Measurements from ENCODE around the gene SLC25A39. TPM values are rescaled to one million over a fixed set of nuclear protein-coding genes. Genes with fewer than 3 reads are reported as not detected.

The SLC25A39 gene
- total and polyA plus RNA-seq, 2 of the 13 experiments (the other 11 are each of a cell fraction or from before 2014, with no cell fraction given), result 144 to 151 TPM

- no peak for TF ChIP-seq POLR2AphosphoS5 (IDR thresholded peaks at IDR 0.05; ENCODE audit: low read depth, low read length)
- no peak for TF ChIP-seq ZSCAN21 (CRISPR knock-in tag; IDR thresholded peaks at IDR 0.05; ENCODE audit: borderline replicate concordance)
- TF ChIP-seq TMF1 (CRISPR knock-in tag; IDR thresholded peaks at IDR 0.05; ENCODE audit: low read depth), result no peak; the same call in 1 of the 2 replicates
- 0 out of 2 replicates have a peak, but pooled peaks have one; percentile 57 for TF ChIP-seq NCOA1 (CRISPR knock-in tag; IDR thresholded peaks at IDR 0.05)
- no peak; the same call in 1 of the 2 replicates for TF ChIP-seq RXRA (CRISPR knock-in tag; IDR thresholded peaks at IDR 0.05)
- TF ChIP-seq TOPORS (CRISPR knock-in tag; IDR thresholded peaks at IDR 0.05), result no peak
- 0 out of 2 replicates have a peak, but pooled peaks have one; percentile 9 for TF ChIP-seq GABPB1 (CRISPR knock-in tag; IDR thresholded peaks at IDR 0.05)
- TF ChIP-seq ZNF430 (CRISPR knock-in tag; IDR thresholded peaks at IDR 0.05), result no peak
- peak; percentile 64; the same call in 1 of the 2 replicates for TF ChIP-seq MAFG (CRISPR knock-in tag; IDR thresholded peaks at IDR 0.05)
- TF ChIP-seq ZNF280B (CRISPR knock-in tag; IDR thresholded peaks at IDR 0.05; ENCODE audit: borderline replicate concordance), result peak; percentile 94
- TF ChIP-seq ZNF614 (CRISPR knock-in tag; IDR thresholded peaks at IDR 0.05; ENCODE audit: borderline replicate concordance), result no peak
- TF ChIP-seq ZNF263 (CRISPR knock-in tag; IDR thresholded peaks at IDR 0.05), result no peak
- TF ChIP-seq ZSCAN5A (CRISPR knock-in tag; IDR thresholded peaks at IDR 0.05; ENCODE audit: borderline replicate concordance), result no peak
- no peak for TF ChIP-seq DRAP1 (CRISPR knock-in tag; IDR thresholded peaks at IDR 0.05)
- no peak for TF ChIP-seq SOX13 (IDR thresholded peaks at IDR 0.05)
- no peak for TF ChIP-seq SOX13 (CRISPR knock-in tag; conservative IDR thresholded peaks at IDR 0.05 in 1 of 2, IDR thresholded peaks at IDR 0.05 in 1 of 2)
- TF ChIP-seq NFRKB (IDR thresholded peaks at IDR 0.05), result no peak
- TF ChIP-seq, protein P1, sequence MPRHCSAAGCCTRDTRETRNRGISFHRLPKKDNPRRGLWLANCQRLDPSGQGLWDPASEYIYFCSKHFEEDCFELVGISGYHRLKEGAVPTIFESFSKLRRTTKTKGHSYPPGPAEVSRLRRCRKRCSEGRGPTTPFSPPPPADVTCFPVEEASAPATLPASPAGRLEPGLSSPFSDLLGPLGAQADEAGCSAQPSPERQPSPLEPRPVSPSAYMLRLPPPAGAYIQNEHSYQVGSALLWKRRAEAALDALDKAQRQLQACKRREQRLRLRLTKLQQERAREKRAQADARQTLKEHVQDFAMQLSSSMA (CRISPR knock-in tag; IDR thresholded peaks at IDR 0.05), result no peak
- TF ChIP-seq ZNF484 (CRISPR knock-in tag; IDR thresholded peaks at IDR 0.05; ENCODE audit: borderline replicate concordance, low read depth), result no peak
- TF ChIP-seq ZMAT5 (CRISPR knock-in tag; IDR thresholded peaks at IDR 0.05; ENCODE audit: borderline replicate concordance, low read depth), result no peak
- TF ChIP-seq NFYC (CRISPR knock-in tag; IDR thresholded peaks at IDR 0.05), result no peak
- no peak for TF ChIP-seq ZNF550 (CRISPR knock-in tag; IDR thresholded peaks at IDR 0.05; ENCODE audit: borderline replicate concordance)
- no peak for TF ChIP-seq IRF2 (CRISPR knock-in tag; IDR thresholded peaks at IDR 0.05)
- peak; percentile 75; the same call in 1 of the 2 replicates for TF ChIP-seq ZNF607 (CRISPR knock-in tag; IDR thresholded peaks at IDR 0.05; ENCODE audit: borderline replicate concordance)
Measured at GRCh38 chr17:44324092-44324570, 492 bp downstream of the SLC25A39 start (continued).
